ENCODE measurements around the gene ABTB2. TPM values are rescaled to one million over a fixed set of nuclear protein-coding genes. Genes with fewer than 3 reads are reported as not detected.

The ABTB2 gene
- total and polyA plus RNA-seq, 10 of the 15 experiments (the other 5 are each of a cell fraction or from before 2014, with no cell fraction given) = 0.13 to 2.1 (median 0.72) TPM

GRCh38 chr11:34302046-34302921, 55.5 kb downstream of the ABTB2 start (continued):
- no peak for TF ChIP-seq RELB (IDR thresholded peaks at IDR 0.05; ENCODE audit: low read depth)
- TF ChIP-seq MYB (IDR thresholded peaks at IDR 0.05; ENCODE audit: borderline replicate concordance, low read depth, low read length) = no peak
- peak; percentile 78; the same call in 1 of the 2 replicates for TF ChIP-seq FOXM1 (IDR thresholded peaks at IDR 0.05; ENCODE audit: low read depth, low read length)
- TF ChIP-seq SMAD1 (IDR thresholded peaks at IDR 0.05; ENCODE audit: low read depth, partially characterized antibody) = no peak
- no peak for TF ChIP-seq SUPT20H (IDR thresholded peaks at IDR 0.05; ENCODE audit: borderline replicate concordance, control insufficient read depth, low read depth, low read length)
- peak; percentile 25; the same call in 1 of the 2 replicates for TF ChIP-seq ZBED1 (IDR thresholded peaks at IDR 0.05; ENCODE audit: borderline replicate concordance)
- no peak for TF ChIP-seq MTA3 (IDR thresholded peaks at IDR 0.05; ENCODE audit: borderline replicate concordance, low read length)
- TF ChIP-seq JUNB (IDR thresholded peaks at IDR 0.05) = peak; percentile 71; the same call in 1 of the 2 replicates
- no peak for TF ChIP-seq CEBPZ (IDR thresholded peaks at IDR 0.05; ENCODE audit: low read depth, low read length)
- peak; percentile 88; the same call in 1 of the 2 replicates for TF ChIP-seq NFIC (IDR thresholded peaks at IDR 0.05; ENCODE audit: low read depth, low read length)
- peak; percentile 29 to 33; a peak in 2 of 4 replicates for TF ChIP-seq IKZF2 (IDR thresholded peaks at IDR 0.05)
- no peak for TF ChIP-seq ETV6 (conservative IDR thresholded peaks at IDR 0.05 in 1 of 2, IDR thresholded peaks at IDR 0.05 in 1 of 2; ENCODE audit: borderline replicate concordance in 1 of 2, low read depth in 1 of 2)
- TF ChIP-seq RAD51 (IDR thresholded peaks at IDR 0.05) = no peak
- no peak for TF ChIP-seq TCF12 (IDR thresholded peaks at IDR 0.05; ENCODE audit: low read depth, low read length)
- TF ChIP-seq RAD21 (IDR thresholded peaks at IDR 0.05; ENCODE audit: insufficient read depth, low read depth, low read length) = peak; percentile 7; the same call in 1 of the 2 replicates
- no peak for TF ChIP-seq ZNF592 (IDR thresholded peaks at IDR 0.05)
- peak; percentile 48 for TF ChIP-seq BCL11A (IDR thresholded peaks at IDR 0.05; ENCODE audit: low read depth, low read length)
- no peak for TF ChIP-seq RBBP5 (conservative IDR thresholded peaks at IDR 0.05)
